Measurements from ENCODE around the gene PDXK. TPM values are rescaled to one million over a fixed set of nuclear protein-coding genes. Genes with fewer than 3 reads are reported as not detected.

Gene PDXK
- total RNA-seq, 1 donor: 26.0 TPM

DNA sequence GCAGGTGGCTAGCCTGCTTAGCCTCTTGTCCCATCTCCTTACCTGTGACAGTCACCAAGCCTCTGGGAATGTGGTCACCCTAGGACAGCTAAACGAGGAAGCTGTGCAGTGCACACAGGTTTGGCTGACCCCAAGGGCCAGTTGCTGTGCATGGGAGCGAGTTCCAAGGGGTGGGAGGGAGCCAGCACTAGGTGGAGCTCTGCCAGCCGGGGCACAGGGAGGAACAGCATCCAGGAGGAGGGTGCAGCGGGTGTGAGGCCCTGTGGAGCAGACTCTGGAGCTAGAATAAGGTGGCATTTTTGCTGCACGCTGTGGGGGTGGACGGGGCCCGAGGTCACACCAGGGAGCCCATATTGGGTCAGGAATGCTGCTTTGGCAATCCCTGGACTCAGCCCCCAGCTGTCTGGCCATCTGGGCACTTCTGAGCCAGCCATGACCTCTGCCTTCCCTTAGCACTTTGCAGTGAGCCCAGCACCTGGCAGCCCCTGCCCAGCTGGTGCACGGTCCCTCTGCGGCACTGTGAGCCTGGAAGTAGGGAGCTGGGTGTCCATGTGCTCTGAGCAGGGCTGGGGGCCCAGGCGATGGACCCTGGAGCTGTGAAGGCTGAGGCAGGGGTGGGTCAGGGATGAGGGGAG is 8.7 kb downstream of the PDXK start:
- Histone ChIP-seq H3K9me3 (ENCODE audit: low read depth, low read length) (no peaks in the 10 kb centered on the region), H3K27me3 (ENCODE audit: insufficient read depth, low read length) (no peaks in the 10 kb centered on the region), H3K4me3 (ENCODE audit: low read length) (peak overlapping the region; percentile 34), H3K4me1 (ENCODE audit: insufficient read depth, low read length) (peaks cover 73% of the 10 kb centered on the region)

DNA sequence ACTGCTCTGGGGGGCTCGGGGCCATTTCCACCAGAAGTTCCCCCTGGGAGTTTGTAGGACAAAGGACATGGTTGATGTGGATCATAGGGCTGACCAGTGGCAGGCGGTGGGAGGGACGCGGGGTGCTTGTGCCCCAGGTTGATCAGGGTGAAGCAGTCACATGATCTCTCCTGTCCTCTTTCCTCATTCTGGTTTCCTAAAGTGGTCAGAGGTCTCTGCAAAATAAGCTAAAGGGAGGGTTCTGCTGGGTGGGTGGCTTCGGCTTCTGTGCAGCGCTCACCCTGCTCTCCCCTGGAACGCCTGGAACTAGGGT is 9.2 kb downstream of the PDXK start:
- H3K9me3 ChIP-seq (ENCODE audit: low read depth, low read length): no peaks in the 10 kb centered on the region
- no peaks in the 10 kb centered on the region for H3K27me3 ChIP-seq (ENCODE audit: insufficient read depth, low read length)
- peak overlapping the region; percentile 34 for H3K4me3 ChIP-seq (ENCODE audit: low read length)
- peaks cover 72% of the 10 kb centered on the region for H3K4me1 ChIP-seq (ENCODE audit: insufficient read depth, low read length)

DNA sequence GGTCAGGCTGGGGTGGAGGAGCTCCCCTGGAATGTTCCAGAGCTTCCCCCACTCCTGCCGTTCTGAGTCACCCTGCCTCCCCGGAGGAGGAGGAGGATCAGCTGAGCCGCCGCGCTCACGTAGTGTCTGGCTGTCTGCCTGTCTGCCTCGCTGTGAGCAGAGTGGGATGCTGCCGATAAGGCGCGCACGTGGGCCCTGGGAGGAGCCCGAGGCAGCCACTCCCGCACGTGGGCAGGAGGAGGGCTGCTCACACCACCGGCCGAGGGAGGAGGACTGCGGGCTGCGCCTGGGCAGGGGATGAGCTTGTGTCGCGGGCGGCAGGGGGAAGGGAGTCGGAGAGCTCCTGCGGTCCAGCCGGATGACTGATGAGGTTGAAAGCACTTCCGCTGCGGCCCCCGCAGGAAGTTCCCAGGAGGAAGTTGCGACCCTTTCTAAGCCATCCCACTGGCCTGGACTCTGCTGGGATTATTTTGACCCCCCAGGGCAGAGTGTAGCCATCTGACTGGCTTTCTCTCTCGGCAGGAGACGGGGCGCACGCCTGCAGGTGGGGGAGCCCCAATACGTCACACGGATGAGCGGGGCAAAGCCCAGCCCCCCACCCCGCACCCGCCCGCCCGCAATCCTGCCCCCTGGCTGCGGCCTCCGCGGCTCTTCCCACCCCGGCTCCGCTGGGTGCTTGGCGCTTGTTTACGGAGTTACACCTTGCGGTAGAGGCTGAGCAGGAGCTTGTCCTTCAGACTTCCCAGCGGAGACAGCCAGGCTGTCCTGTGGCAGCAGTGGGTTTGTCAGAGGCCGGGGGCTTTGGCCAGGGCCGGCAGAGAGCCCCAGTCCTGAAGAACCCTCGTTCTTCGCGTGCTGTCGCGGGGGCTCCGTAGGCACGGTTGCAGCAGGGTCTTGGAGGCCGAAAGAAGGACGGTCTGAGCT is 9.8 kb downstream of the PDXK start:
- no peaks in the 10 kb centered on the region for H3K27me3 ChIP-seq (ENCODE audit: insufficient read depth, low read length)
- H3K4me1 ChIP-seq (ENCODE audit: insufficient read depth, low read length): peaks cover 73% of the 10 kb centered on the region
- H3K9me3 ChIP-seq (ENCODE audit: low read depth, low read length): no peaks in the 10 kb centered on the region
- peak overlapping the region; percentile 34 for H3K4me3 ChIP-seq (ENCODE audit: low read length)

DNA sequence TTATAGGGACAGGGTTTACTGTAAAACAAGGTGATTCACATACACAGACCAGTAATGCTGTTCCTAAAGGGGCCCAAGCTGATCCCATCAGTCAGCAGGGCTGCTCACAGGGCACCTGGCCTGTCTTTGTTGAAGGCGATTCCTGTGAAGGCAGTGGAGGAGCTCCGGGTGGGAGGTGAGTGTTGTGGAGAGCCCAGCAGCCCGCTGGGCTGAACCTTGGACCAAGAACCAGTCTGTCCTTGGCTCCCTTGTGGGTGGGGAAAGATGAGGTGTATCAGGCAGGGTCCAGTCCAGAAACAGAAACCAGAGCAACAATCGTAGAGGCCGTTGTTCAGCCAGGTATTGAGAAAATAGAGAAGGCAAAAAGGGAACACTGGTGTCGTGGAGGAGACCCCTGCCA is 12.5 kb downstream of the PDXK start:
- no peaks in the 10 kb centered on the region for H3K9me3 ChIP-seq (ENCODE audit: low read depth, low read length)
- no peak overlapping the region for H3K4me3 ChIP-seq (ENCODE audit: low read length)
- H3K4me1 ChIP-seq (ENCODE audit: insufficient read depth, low read length): peaks cover 46% of the 10 kb centered on the region
- no peaks in the 10 kb centered on the region for H3K27me3 ChIP-seq (ENCODE audit: insufficient read depth, low read length)

DNA sequence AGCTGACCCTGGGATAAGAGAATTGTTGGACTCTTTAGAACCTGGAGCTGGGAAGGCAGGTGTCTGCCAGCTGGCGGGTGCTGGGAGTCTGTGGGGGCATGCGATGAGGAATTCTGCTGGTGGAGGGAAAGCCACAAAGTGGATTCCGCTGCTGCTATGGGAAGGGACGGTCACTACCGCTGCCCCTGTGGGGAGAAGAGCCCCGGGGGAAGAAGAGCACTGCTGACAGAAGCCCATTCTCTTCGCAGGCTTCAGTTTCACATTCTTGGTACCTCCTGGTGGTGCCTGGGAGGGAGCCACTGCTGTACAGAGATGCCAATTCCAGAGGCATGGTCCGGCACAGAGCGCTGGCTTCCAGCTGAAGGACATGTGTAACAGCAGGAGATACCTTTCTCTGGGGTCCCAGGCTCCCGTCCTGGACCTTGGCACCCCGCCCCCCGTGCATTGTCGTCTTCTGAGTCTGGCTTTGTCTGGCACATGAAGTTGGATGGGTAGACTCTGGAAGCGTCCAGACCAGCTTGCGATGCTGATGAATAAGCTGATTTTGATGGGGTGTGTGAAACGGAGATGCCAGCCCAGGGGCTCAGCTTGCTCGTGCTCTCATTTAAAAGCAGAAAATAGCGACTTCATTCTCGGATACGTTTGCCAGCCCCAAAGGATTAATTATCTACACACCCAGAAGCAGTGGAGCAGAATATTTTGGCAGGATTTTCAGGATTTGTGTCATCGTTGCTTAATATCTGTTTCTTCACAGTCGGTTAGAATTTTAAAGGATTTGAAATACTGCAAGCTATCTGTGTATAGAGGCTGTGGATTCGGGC is 13.2 kb downstream of the PDXK start:
- Histone ChIP-seq H3K4me3 (ENCODE audit: low read length) (no peak overlapping the region), H3K4me1 (ENCODE audit: insufficient read depth, low read length) (peaks cover 40% of the 10 kb centered on the region), H3K9me3 (ENCODE audit: low read depth, low read length) (no peaks in the 10 kb centered on the region), H3K27me3 (ENCODE audit: insufficient read depth, low read length) (no peaks in the 10 kb centered on the region)

DNA sequence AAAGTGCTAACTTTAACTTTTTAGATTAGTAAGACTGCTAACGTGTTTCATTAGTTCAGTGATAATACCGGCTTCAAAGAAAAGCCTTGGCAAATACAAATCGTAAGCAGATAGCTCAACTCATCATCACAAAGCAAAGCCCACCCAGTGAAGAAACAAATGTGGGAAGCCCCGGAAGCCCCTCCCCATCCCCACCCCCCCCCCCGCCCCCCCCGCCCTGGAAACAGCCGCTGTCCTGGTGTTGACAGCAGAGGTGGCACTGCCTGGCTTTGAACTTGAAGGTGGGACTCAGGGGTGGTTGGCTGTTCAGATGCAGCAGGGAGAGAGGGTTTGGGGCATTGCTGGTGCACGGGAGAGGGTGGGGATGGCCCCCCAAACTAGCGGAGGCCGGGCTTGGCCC is 14.1 kb downstream of the PDXK start:
- Histone ChIP-seq H3K27me3 (ENCODE audit: insufficient read depth, low read length) (no peaks in the 10 kb centered on the region), H3K4me3 (ENCODE audit: low read length) (no peak overlapping the region), H3K4me1 (ENCODE audit: insufficient read depth, low read length) (peaks cover 30% of the 10 kb centered on the region), H3K9me3 (ENCODE audit: low read depth, low read length) (no peaks in the 10 kb centered on the region)

DNA sequence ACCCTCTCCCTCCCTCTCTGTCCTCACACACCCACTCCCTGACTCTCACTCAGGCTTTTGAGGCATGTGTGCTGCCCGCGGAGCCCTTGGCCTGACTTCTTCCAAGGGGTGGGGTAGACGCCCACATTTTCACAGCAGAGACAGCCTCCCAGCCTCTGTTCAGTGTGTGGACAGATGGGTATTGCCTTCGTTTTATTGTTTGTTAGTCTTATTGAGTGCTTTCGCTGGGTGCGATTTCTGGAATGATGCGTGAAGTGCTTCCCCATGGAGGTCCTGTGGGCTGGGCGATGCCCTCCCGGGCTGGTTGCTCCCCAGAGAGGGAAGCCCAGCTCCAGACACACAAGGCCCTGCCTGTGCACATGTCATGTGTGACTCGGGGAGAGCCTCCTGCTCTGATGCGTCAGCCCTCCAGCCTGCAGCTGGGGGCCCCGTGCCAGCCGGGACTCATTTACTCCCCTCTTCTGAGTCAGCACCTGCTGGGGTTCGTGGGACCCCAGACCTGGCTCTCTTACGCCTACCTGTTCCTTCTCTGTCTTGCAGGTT is 14.7 kb downstream of the PDXK start:
- H3K4me3 ChIP-seq (ENCODE audit: low read length): no peak overlapping the region
- no peaks in the 10 kb centered on the region for H3K27me3 ChIP-seq (ENCODE audit: insufficient read depth, low read length)
- H3K9me3 ChIP-seq (ENCODE audit: low read depth, low read length): no peaks in the 10 kb centered on the region
- peaks cover 25% of the 10 kb centered on the region for H3K4me1 ChIP-seq (ENCODE audit: insufficient read depth, low read length)

DNA sequence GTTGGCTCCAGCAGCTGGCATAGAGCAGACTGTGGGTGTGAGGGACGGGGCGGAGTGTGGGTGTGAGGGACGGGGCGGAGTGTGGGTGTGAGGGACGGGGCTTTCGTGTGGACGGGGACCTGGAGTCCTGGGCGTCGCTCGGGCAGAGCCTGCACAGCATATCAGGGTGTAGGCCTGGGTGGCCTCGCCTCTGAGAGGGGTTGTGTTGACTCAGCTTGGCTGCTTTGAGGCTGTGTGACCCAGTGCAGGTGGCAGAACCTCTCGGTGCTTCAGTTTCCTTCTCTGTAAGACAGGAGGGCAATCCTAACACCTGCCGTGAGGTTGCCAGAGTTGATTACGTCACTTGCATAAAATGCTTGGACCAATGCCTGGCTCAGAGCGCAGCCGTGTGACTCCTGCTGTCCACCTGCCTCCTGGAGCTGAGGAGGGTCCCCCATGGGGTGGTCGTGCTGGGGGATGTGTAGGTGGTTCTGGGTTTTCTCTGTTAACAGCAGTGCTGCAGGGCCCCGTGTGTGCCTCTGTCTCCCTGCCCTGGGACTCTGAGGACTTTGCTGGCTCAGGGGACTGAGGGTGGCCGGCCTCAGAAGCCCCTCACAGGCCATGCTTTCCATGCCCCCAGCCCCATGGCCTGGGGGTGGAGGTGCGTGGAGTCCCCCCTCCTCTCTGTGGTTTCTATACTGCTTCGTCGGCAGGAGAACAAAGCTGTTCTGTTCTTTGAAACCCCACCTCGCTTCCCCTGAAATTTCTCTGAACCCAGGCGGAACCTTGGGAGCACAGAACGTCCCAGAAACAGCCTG is 15.4 kb downstream of the PDXK start:
- Histone ChIP-seq H3K4me3 (ENCODE audit: low read length) (no peak overlapping the region), H3K27me3 (ENCODE audit: insufficient read depth, low read length) (no peaks in the 10 kb centered on the region), H3K9me3 (ENCODE audit: low read depth, low read length) (no peaks in the 10 kb centered on the region), H3K4me1 (ENCODE audit: insufficient read depth, low read length) (peaks cover 19% of the 10 kb centered on the region)

DNA sequence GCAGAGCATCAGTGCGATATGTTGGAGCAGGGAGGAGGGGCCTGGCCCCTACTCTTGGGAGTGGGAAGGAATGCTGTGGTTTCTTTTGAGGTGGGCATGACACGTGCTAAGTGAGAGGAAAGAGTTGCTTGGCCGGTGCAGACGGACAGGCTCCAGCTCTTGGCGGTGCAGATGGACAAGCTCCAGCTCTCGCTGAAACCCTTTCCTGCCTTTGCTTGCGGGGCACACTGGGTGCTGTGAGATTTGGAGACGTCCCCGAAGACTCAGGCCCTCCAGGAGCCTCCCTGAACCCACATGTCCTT is 15.9 kb downstream of the PDXK start:
- H3K9me3 ChIP-seq (ENCODE audit: low read depth, low read length): no peaks in the 10 kb centered on the region
- H3K4me3 ChIP-seq (ENCODE audit: low read length): no peak overlapping the region
- peaks cover 14% of the 10 kb centered on the region for H3K4me1 ChIP-seq (ENCODE audit: insufficient read depth, low read length)
- no peaks in the 10 kb centered on the region for H3K27me3 ChIP-seq (ENCODE audit: insufficient read depth, low read length)

DNA sequence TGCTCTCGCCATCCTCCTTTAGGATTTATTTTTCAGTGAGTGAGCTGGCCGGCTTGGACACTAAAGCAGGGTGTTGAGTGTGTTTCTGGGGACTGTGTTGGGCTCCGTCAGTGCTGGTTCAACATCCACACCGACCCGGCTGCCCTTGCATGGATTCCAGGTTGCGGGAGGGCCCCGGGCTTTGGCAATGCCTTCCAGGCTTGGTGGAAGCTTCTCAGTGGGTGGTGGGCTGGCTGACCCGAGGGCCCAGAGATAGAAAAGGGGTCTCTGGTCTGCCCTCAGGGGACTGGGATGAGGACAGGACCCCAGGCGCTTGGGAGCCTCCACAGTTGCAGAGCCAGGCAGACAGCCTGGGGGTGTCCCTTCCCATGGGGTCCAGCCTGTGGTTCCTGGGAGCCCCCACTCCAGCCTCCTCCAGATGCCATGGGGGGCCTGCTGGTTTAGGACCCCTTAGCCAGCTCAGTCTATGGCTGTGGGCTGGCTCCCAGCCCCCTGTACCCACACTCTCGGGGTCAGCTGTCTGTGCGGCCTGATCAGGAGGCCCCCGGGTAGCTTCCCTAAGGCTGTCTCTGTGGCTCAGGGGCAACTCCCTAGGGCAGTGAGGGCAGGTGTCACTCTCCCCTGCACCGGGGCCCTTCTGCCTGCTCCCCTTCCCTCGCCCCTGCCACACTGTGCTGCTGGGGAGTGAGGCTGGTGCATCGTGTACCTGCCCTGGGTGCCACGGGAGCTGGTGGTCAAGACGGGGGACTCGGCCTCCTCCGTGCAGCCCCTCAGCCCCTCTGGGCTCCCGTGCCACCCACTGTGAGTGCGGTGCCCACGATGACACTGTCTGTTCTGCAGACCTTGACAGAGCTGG is 16.5 kb downstream of the PDXK start:
- peaks cover 10% of the 10 kb centered on the region for H3K4me1 ChIP-seq (ENCODE audit: insufficient read depth, low read length)
- H3K27me3 ChIP-seq (ENCODE audit: insufficient read depth, low read length): no peaks in the 10 kb centered on the region
- no peaks in the 10 kb centered on the region for H3K9me3 ChIP-seq (ENCODE audit: low read depth, low read length)
- no peak overlapping the region for H3K4me3 ChIP-seq (ENCODE audit: low read length)

DNA sequence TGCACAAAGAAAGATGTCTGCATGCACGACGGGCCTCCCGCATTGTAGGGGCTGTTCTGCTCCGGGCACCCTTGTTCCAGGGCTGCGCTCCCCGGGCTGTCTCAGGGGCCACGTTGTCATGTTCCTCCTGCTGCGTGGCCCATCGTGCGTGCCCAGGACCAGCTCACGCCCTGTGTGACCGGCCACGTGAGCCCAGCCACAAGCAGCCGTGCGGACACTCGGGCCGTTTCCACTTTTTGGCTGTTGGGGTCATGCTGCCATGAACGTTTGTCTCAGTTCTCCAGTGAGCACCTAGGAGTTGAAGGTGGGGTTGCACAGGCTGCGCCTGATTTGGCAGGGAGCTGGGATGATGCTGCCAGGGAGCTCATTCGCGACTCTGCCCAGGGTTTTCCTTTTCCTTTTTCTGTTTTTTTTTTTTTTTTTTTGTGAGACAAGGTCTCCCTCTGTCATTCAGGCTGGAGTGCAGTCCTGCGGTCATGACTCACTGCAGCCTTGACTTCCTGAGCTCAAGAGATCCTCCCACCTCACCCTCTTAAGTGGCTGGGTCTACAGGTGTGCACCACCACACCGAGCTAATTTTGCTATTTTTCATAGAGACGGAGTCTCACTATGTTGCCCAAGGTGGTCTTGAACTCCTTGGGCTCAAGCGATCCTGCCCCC is 17.4 kb downstream of the PDXK start:
- Histone ChIP-seq H3K4me3 (ENCODE audit: low read length) (no peak overlapping the region), H3K4me1 (ENCODE audit: insufficient read depth, low read length) (peaks cover 9% of the 10 kb centered on the region)

DNA sequence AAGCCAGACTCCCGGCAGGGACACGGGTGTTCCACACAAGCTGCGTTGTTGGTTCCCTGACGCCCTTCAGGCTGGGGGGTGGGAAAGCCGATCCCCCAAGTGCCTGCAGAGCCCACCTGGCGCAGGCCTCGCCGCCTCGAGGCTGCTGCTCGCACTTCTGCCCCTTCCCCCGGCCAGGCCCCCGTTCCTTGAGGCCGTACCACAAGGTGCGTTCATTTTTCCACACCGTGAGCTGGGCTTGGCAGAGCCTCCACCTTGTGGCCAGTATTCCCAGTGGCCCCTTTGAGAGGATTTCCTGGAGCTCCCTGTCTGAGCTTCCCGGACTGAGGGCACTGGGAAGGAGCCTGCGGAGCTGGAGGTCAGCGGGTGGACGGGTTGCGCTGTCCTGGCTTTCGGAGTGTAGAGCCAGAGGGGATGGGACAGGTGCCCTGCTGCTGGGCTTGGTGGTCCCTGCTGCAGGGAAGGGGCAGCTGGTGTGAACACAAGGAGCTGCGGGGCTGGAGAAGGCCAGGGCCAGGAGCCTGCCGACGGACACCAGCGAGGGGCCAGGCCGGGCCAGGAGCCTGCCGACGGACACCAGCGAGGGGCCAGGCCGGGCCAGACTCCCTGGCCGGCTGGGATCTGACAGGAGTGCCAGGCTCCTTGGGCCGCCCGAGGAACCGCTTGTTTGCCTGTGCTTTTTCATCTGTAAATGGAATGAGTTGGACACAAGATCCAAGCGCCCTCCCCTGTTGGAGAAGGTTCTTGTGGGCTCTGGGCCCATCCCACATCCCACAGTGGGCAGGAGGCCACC is 18.4 kb downstream of the PDXK start:
- Histone ChIP-seq H3K9me3 (ENCODE audit: low read depth, low read length) (no peaks in the 10 kb centered on the region), H3K4me3 (ENCODE audit: low read length) (no peak overlapping the region), H3K27me3 (ENCODE audit: insufficient read depth, low read length) (no peaks in the 10 kb centered on the region), H3K4me1 (ENCODE audit: insufficient read depth, low read length) (peaks cover 8% of the 10 kb centered on the region)

More for the DNA sequence above, 17.4 kb downstream of the PDXK start:
- no peaks in the 10 kb centered on the region for H3K9me3 ChIP-seq (ENCODE audit: low read depth, low read length)
- no peaks in the 10 kb centered on the region for H3K27me3 ChIP-seq (ENCODE audit: insufficient read depth, low read length)

All from mononuclear cell (primary cell).